ENCODE data around the gene MMP27.

GRCh38 chr11:102676084-102676483 lies 29.5 kb downstream of the MMP27 start:
- TF ChIP-seq, protein P1, sequence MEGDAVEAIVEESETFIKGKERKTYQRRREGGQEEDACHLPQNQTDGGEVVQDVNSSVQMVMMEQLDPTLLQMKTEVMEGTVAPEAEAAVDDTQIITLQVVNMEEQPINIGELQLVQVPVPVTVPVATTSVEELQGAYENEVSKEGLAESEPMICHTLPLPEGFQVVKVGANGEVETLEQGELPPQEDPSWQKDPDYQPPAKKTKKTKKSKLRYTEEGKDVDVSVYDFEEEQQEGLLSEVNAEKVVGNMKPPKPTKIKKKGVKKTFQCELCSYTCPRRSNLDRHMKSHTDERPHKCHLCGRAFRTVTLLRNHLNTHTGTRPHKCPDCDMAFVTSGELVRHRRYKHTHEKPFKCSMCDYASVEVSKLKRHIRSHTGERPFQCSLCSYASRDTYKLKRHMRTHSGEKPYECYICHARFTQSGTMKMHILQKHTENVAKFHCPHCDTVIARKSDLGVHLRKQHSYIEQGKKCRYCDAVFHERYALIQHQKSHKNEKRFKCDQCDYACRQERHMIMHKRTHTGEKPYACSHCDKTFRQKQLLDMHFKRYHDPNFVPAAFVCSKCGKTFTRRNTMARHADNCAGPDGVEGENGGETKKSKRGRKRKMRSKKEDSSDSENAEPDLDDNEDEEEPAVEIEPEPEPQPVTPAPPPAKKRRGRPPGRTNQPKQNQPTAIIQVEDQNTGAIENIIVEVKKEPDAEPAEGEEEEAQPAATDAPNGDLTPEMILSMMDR (IDR thresholded peaks at IDR 0.05): no peak
- no peak for TF ChIP-seq POLR2AphosphoS5 (IDR thresholded peaks at IDR 0.05)
- TF ChIP-seq POLR2A (IDR thresholded peaks at IDR 0.05): no peak

All from breast epithelium (tissue), 3 donors.